Kidney (tissue), 14 donors: ENCODE measurements around the gene ADORA3. TPM values are rescaled to one million over a fixed set of nuclear protein-coding genes. Genes with fewer than 3 reads are reported as not detected.

Experiments
- DNase-seq, 5 donors: peaks; one replicate each; pipeline ENCODE4 v3.0.0-alpha.2; 2013 to 2020
- FAIRE-seq: peaks from 2 replicates; lab custom pipeline; 2012; peaks lifted over from hg19 to GRCh38; lab: Jason Lieb, UNC
- H3K27ac ChIP-seq, 2 donors: one replicate each; pipeline ENCODE4 v1.7.0; 2013; ENCODE audit warnings: low read depth in 2 of 2, low read length in 2 of 2, inconsistent platforms in 1 of 2
- H3K27me3 ChIP-seq: one replicate; pipeline ENCODE4 v1.7.1; 2013; ENCODE audit warnings: low read length, inconsistent platforms; ENCODE audit not compliant: control insufficient read depth, insufficient read depth
- H3K36me3 ChIP-seq, 3 donors: one replicate each; pipeline versions ENCODE4 v1.7.0 to v1.7.1; 2013; ENCODE audit warnings: low read length in 3 of 3, control low read depth in 1 of 3, inconsistent platforms in 1 of 3; ENCODE audit not compliant: insufficient read depth in 3 of 3, control insufficient read depth in 2 of 3
- H3K4me1 ChIP-seq, 3 donors: one replicate each; pipeline versions ENCODE4 v1.7.0 to v1.7.1; 2013; ENCODE audit warnings: low read length in 3 of 3, inconsistent platforms in 1 of 3, low read depth in 1 of 3; ENCODE audit not compliant: control insufficient read depth in 2 of 3, insufficient read depth in 2 of 3
- H3K4me3 ChIP-seq, 3 donors: one replicate each; pipeline versions ENCODE4 v1.7.0 to v1.8.1; 2013; ENCODE audit warnings: low read length in 3 of 3, control low read depth in 1 of 3, inconsistent platforms in 1 of 3
- H3K9ac ChIP-seq, 3 donors: one replicate each; pipeline versions ENCODE4 v1.7.0 to v1.7.1; 2013; ENCODE audit warnings: low read length in 3 of 3, control low read depth in 1 of 3, inconsistent platforms in 1 of 3
- H3K9me3 ChIP-seq, 3 donors: one replicate each; pipeline versions ENCODE4 v1.7.0 to v1.7.1; 2013; ENCODE audit warnings: low read length in 3 of 3, control low read depth in 1 of 3, inconsistent platforms in 1 of 3; ENCODE audit not compliant: control insufficient read depth in 2 of 3, insufficient read depth in 1 of 3
- CTCF ChIP-seq: IDR thresholded peaks from 3 replicates; pipeline ENCODE4 v1.5.1; 2012; ENCODE audit warnings: mild to moderate bottlenecking, moderate library complexity, borderline replicate concordance; ENCODE audit not compliant: insufficient read depth; ENCODE audit errors: extremely low read depth
- intact Hi-C: fragments of 100-400 bp; cut with DNase I; formaldehyde crosslinking; loops from one replicate; pipeline ENCODE4 v1.11.1; 2022
- polyA plus RNA-seq: library from polyadenylated mRNA; stranded (reverse); fragments of 350-450 nt; fragmentation: Illumina TruSeq; extraction: RNeasy Lipid Tissue Mini Kit (QIAGEN cat#74804); gene quantifications from one replicate; pipeline ENCODE4 v1.2.3, GENCODE V29; 2014; ENCODE audit warnings: low read depth, low replicate concordance; ENCODE audit not compliant: insufficient read depth
- total RNA-seq: library from RNA; stranded (reverse); fragmentation: NEBNext Ultra II Directional; extraction: Animal tissue kit (Norgen Biotek cat#: 25700); gene quantifications from one replicate; pipeline ENCODE4 v1.2.1, GENCODE V29; 2021
- donor health status: control.
- donor health status: control.
- donor health status: control.
- donor health status: control.
- donor health status: control.
- donor health status: DM: yes; HTN: yes; CAD: no.
- donor health status: Normal renal cell carcinoma (clear cell type).

ADORA3 gene
- total and polyA plus RNA-seq, 2 donors from 2014 or later, result 3.1 to 10.8 TPM

GRCh38 chr1:111470596-111470995 lies 32.8 kb downstream of the ADORA3 start:
- no peaks in the 10 kb centered on the region for H3K4me1 ChIP-seq
- H3K9ac ChIP-seq, result no peak overlapping the region
- intact Hi-C loops, result no loop called here
- no peak for DNase-seq
- no peak overlapping the region for H3K27ac ChIP-seq
- FAIRE-seq, result no peak
- H3K4me3 ChIP-seq, result no peak overlapping the region
- no peak for TF ChIP-seq CTCF
- peaks cover 0 to 9% (median 8%) of the 10 kb centered on the region in 3 donors for H3K36me3 ChIP-seq
- no peaks in the 10 kb centered on the region for H3K9me3 ChIP-seq
- H3K27me3 ChIP-seq, result no peaks in the 10 kb centered on the region

GRCh38 chr1:111469539-111469938 lies 33.9 kb downstream of the ADORA3 start:
- intact Hi-C loops, result no loop called here
- FAIRE-seq (no peak), DNase-seq (no peak)
- no peak overlapping the region for H3K4me3 ChIP-seq
- no peak overlapping the region for H3K9ac ChIP-seq
- H3K4me1 ChIP-seq, result no peaks in the 10 kb centered on the region
- no peaks in the 10 kb centered on the region for H3K9me3 ChIP-seq
- H3K27me3 ChIP-seq, result no peaks in the 10 kb centered on the region
- no peak overlapping the region for H3K27ac ChIP-seq
- no peak for TF ChIP-seq CTCF
- peaks cover 0 to 14% (median 8%) of the 10 kb centered on the region in 3 donors for H3K36me3 ChIP-seq

- no peak for FAIRE-seq
- intact Hi-C loops, result no loop called here
- no peak overlapping the region for H3K27ac ChIP-seq
Observed at GRCh38 chr1:111468717-111469100, 34.7 kb downstream of the ADORA3 start.

More at GRCh38 chr1:111468717-111469100, 34.7 kb downstream of the ADORA3 start:
- Histone ChIP-seq H3K4me3 (no peak overlapping the region), H3K27me3 (no peaks in the 10 kb centered on the region), H3K9me3 (no peaks in the 10 kb centered on the region), H3K9ac (no peak overlapping the region), H3K36me3 (peaks cover 0 to 14% (median 8%) of the 10 kb centered on the region in 3 donors), H3K4me1 (no peaks in the 10 kb centered on the region)
- no peak for TF ChIP-seq CTCF
- no peak for DNase-seq
